Endothelial cell of umbilical vein (primary cell): ENCODE results near the gene KCNK10. TPM values are rescaled to one million over a fixed set of nuclear protein-coding genes. Genes with fewer than 3 reads are reported as not detected.

ENCODE experiments used
- BruUV-seq: library from RNA; stranded (reverse); fragments of 400-500 nt; replicated peaks from 2 replicates; lab custom pipeline; 2021; lab: Mats Ljungman, UMichigan
- CTCF ChIA-PET: fragments of 300-600, 350-600 bp; sonication (Branson Sonifier 250); formaldehyde crosslinking; loops from one replicate; lab custom pipeline; 2021; ENCODE audit warnings: antibody characterized with exemption, inconsistent platforms; lab: Charles Lee
- POLR2A ChIA-PET: fragments of 300-600, 350-600 bp; sonication (Branson Sonifier 250); formaldehyde crosslinking; loops from one replicate; lab custom pipeline; 2021; ENCODE audit warnings: antibody characterized with exemption, inconsistent platforms; lab: Charles Lee
- DNase-seq: peaks from one replicate; pipeline ENCODE4 v3.0.0-alpha.2; 2011; ENCODE audit warnings: low read depth, low spot score
- FAIRE-seq: peaks from 2 replicates; lab custom pipeline; 2011; peaks lifted over from hg19 to GRCh38; lab: Jason Lieb, UNC
- H2AFZ ChIP-seq: 2 replicates; pipeline ENCODE4 v1.6.0; 2012; ENCODE audit warnings: low read depth, low read length, control low read depth, inconsistent platforms
- H3K27ac ChIP-seq: 2 replicates; pipeline ENCODE4 v1.5.1; 2011; ENCODE audit warnings: low read depth, mild to moderate bottlenecking, control low read depth, low read length, moderate library complexity; ENCODE audit not compliant: insufficient read depth
- H3K27me3 ChIP-seq, 2 experiments: 2 replicates each; pipeline versions ENCODE4 v1.6.0 to v1.6.1; 2011; ENCODE audit warnings: low read length in 2 of 2, mixed read lengths in 1 of 2; ENCODE audit not compliant: control insufficient read depth in 2 of 2, insufficient read depth in 2 of 2
- H3K36me3 ChIP-seq, 2 experiments: 2 replicates in 1 of 2; 3 replicates in 1 of 2; pipeline ENCODE4 v1.5.1; 2011; ENCODE audit warnings: low read length in 2 of 2, mild to moderate bottlenecking in 1 of 2, moderate library complexity in 1 of 2; ENCODE audit not compliant: control insufficient read depth in 2 of 2, insufficient read depth in 2 of 2; ENCODE audit errors: extremely low read depth in 1 of 2
- H3K4me1 ChIP-seq: 3 replicates; pipeline ENCODE4 v1.5.1; 2011; ENCODE audit warnings: mild to moderate bottlenecking, low read length; ENCODE audit not compliant: control insufficient read depth, insufficient read depth; ENCODE audit errors: extremely low read depth
- H3K4me2 ChIP-seq: 2 replicates; pipeline ENCODE4 v1.6.1; 2011; ENCODE audit warnings: low read length, control low read depth, mixed read lengths; ENCODE audit not compliant: insufficient read depth
- H3K4me3 ChIP-seq, 3 experiments: fragments of 200-600 bp in 1 of 3; sonication (generic), shearing (Covaris generic) in 1 of 3; replicated peaks in 1 of 3; 2 replicates each; pipeline ENCODE4 v1.5.1; 2011 to 2016; ENCODE audit warnings: control low read depth in 3 of 3, low read length in 3 of 3, mild to moderate bottlenecking in 2 of 3, inconsistent platforms in 1 of 3, low read depth in 1 of 3, moderate library complexity in 1 of 3; ENCODE audit not compliant: insufficient read depth in 1 of 3
- H3K79me2 ChIP-seq: 2 replicates; pipeline ENCODE4 v1.6.0; 2012; ENCODE audit warnings: low read length, inconsistent platforms; ENCODE audit not compliant: control insufficient read depth, insufficient read depth
- H3K9ac ChIP-seq: replicated peaks from 2 replicates; pipeline ENCODE3; 2011; ENCODE audit warnings: low read length, control low read depth; ENCODE audit not compliant: insufficient read depth; ENCODE audit errors: extremely low read depth
- H3K9me1 ChIP-seq: replicated peaks from 3 replicates; pipeline ENCODE4 v1.6.0; 2011; ENCODE audit warnings: mild to moderate bottlenecking, low read length; ENCODE audit not compliant: control insufficient read depth, insufficient read depth; ENCODE audit errors: extremely low read depth
- H3K9me3 ChIP-seq: replicated peaks from 2 replicates; pipeline ENCODE4 v1.5.1; 2012; ENCODE audit warnings: low read length, inconsistent platforms; ENCODE audit not compliant: control insufficient read depth, insufficient read depth
- H4K20me1 ChIP-seq: replicated peaks from 2 replicates; pipeline ENCODE3; 2011; ENCODE audit warnings: mild to moderate bottlenecking, low read length; ENCODE audit not compliant: control insufficient read depth, insufficient read depth; ENCODE audit errors: extremely low read depth
- CTCF ChIP-seq, 2 donors: IDR thresholded peaks; 1 replicate in 1 of 2; 2 replicates in 1 of 2; pipeline ENCODE4 v1.5.1; 2011; ENCODE audit warnings: low read length in 2 of 2, mild to moderate bottlenecking in 2 of 2, moderate library complexity in 2 of 2, control low read depth in 1 of 2, inconsistent platforms in 1 of 2, low read depth in 1 of 2; ENCODE audit not compliant: insufficient read depth in 1 of 2; ENCODE audit errors: extremely low read depth in 1 of 2
- EZH2 ChIP-seq: IDR thresholded peaks from 2 replicates; pipeline ENCODE4 v1.6.1; 2012; ENCODE audit warnings: borderline replicate concordance, low read depth, mild to moderate bottlenecking, moderate library complexity, low read length, inconsistent platforms; ENCODE audit not compliant: severe bottlenecking
- FOS ChIP-seq: IDR thresholded peaks from 2 replicates; pipeline ENCODE4 v1.6.1; 2011; ENCODE audit warnings: mild to moderate bottlenecking, low read length, moderate library complexity, borderline replicate concordance; ENCODE audit not compliant: insufficient read depth
- GATA2 ChIP-seq: IDR thresholded peaks from 2 replicates; pipeline ENCODE4 v1.7.0; 2011; ENCODE audit warnings: low read depth, mild to moderate bottlenecking, moderate library complexity, mixed read lengths, low read length; ENCODE audit not compliant: insufficient read length, insufficient read depth
- JUN ChIP-seq: IDR thresholded peaks from 2 replicates; pipeline ENCODE4 v1.6.1; 2011; ENCODE audit warnings: borderline replicate concordance, low read depth; ENCODE audit not compliant: insufficient read length, insufficient read depth
- MAX ChIP-seq: IDR thresholded peaks from 2 replicates; pipeline ENCODE4 v1.6.1; 2011; ENCODE audit not compliant: insufficient read depth, insufficient read length
- MYC ChIP-seq: IDR thresholded peaks from one replicate; pipeline ENCODE4 v1.6.1; 2011; ENCODE audit warnings: mild to moderate bottlenecking, low read depth, low read length
- POLR2A ChIP-seq: IDR thresholded peaks from 2 replicates; pipeline ENCODE4 v1.6.1; 2012; ENCODE audit warnings: low read depth, mild to moderate bottlenecking, control low read depth, low read length
- POLR2AphosphoS5 ChIP-seq: IDR thresholded peaks from 2 replicates; pipeline ENCODE4 v1.6.1; 2012; ENCODE audit warnings: low read depth, mild to moderate bottlenecking, control low read depth, low read length, moderate library complexity; ENCODE audit not compliant: insufficient read depth
- dilution Hi-C: fragments of 300-500 bp; cut with MboI; formaldehyde crosslinking; loops from one replicate; pipeline ENCODE4 v1.15.0; 2019; ENCODE audit warnings: low sequenced_read_pairs; ENCODE audit not compliant: extremely low pct_ligation_motif_present
- intact Hi-C: fragments of 100-400 bp; cut with micrococcal nuclease; formaldehyde crosslinking; loops from one replicate; pipeline ENCODE4 v1.10.0; 2022
- polyA plus RNA-seq, 4 experiments: library from polyadenylated mRNA; depleted of rRNA in 3 of 4; stranded (reverse) in 3 of 4; unstranded in 1 of 4; fragments of >200 nt; gene quantifications; 2 replicates each; pipeline versions ENCODE4 v1.2.1 to v1.2.3, GENCODE V29; 2011 to 2012; ENCODE audit warnings: missing spikeins in 1 of 4
- total RNA-seq: library from RNA; stranded (reverse); gene quantifications from 2 replicates; pipeline ENCODE4 v1.2.3, GENCODE V29; 2021

The KCNK10 gene
- total and polyA plus RNA-seq, 2 donors (not counting 3 experiments of a cell fraction or from before 2014, with no cell fraction given): not detected

- Histone ChIP-seq H3K4me1 (no peaks in the 10 kb centered on the region), H3K9me3 (no peaks in the 10 kb centered on the region), H3K79me2 (no peaks in the 10 kb centered on the region), H3K27me3 (no peaks in the 10 kb centered on the region), H3K36me3 (no peaks in the 10 kb centered on the region), H3K9ac (no peak overlapping the region), H2AFZ (no peak overlapping the region), H3K4me2 (no peak overlapping the region), H3K9me1 (no peaks in the 10 kb centered on the region), H3K4me3 (no peak overlapping the region), H4K20me1 (no peaks in the 10 kb centered on the region), H3K27ac (no peak overlapping the region)
- no TSS peak for BruUV-seq
- intact Hi-C loops (no loop called here), dilution Hi-C loops (no loop called here)
- TF ChIP-seq FOS (no peak), JUN (no peak), GATA2 (no peak), MAX (no peak), EZH2 (no peak), POLR2A (no peak), MYC (no peak), POLR2AphosphoS5 (no peak), CTCF (IDR thresholded peaks at IDR 0.05; ENCODE audit: extremely low read depth in 1 of 2, insufficient read depth in 1 of 2, low read depth in 1 of 2, low read length in 2 of 2) (no peak)
- no peak for FAIRE-seq
- POLR2A ChIA-PET: no interaction called here
- no peak for DNase-seq
- CTCF ChIA-PET: interaction anchor here (2.4 kb wide), 1 partner anchor 12 kb away, joined by 9 read pairs; no protein-coding TSS in a partner anchor
Measured at GRCh38 chr14:88201851-88202250, 121.2 kb downstream of the KCNK10 start.
